HG02943 (cell line): ENCODE measurements around the gene AOPEP.

Source experiments
- ATAC-seq: cut with Tn5 transposase; IDR thresholded peaks from one replicate; pipeline ENCODE4 v1.9.1; 2021; ENCODE audit warnings: mild to moderate bottlenecking, low read depth, moderate library complexity; ENCODE audit not compliant: unreplicated experiment

Gene AOPEP

GRCh38 chr9:94974154-94974879 lies 247.8 kb downstream of the AOPEP start:
- ATAC-seq: no peak

- ATAC-seq: no peak
Measured at GRCh38 chr9:94975480-94975879, 249.0 kb downstream of the AOPEP start.

- no peak for ATAC-seq
Measured at GRCh38 chr9:94976077-94976476, 249.6 kb downstream of the AOPEP start.

GRCh38 chr9:94977416-94977815 lies 250.9 kb downstream of the AOPEP start:
- ATAC-seq: no peak

- no peak for ATAC-seq
Measured at GRCh38 chr9:94979904-94980507, 253.5 kb downstream of the AOPEP start.

GRCh38 chr9:94980947-94981722 lies 254.6 kb downstream of the AOPEP start:
- no peak for ATAC-seq

- no peak for ATAC-seq
Measured at GRCh38 chr9:94981723-94982090, 255.2 kb downstream of the AOPEP start.

- ATAC-seq: no peak
Measured at GRCh38 chr9:94982211-94982610, 255.7 kb downstream of the AOPEP start.

- ATAC-seq: no peak
Measured at GRCh38 chr9:94983552-94983951, 257.1 kb downstream of the AOPEP start.

- ATAC-seq: no peak
Measured at GRCh38 chr9:94984891-94985476, 258.5 kb downstream of the AOPEP start.

GRCh38 chr9:94985649-94986048 lies 259.1 kb downstream of the AOPEP start:
- no peak for ATAC-seq

- no peak for ATAC-seq
Measured at GRCh38 chr9:94987731-94988130, 261.2 kb downstream of the AOPEP start.

GRCh38 chr9:94990897-94991561 lies 264.5 kb downstream of the AOPEP start:
- no peak for ATAC-seq

GRCh38 chr9:94991961-94992907 lies 265.7 kb downstream of the AOPEP start:
- no peak for ATAC-seq

- ATAC-seq: no peak
Measured at GRCh38 chr9:94993160-94993820, 266.8 kb downstream of the AOPEP start.

- no peak for ATAC-seq
Measured at GRCh38 chr9:94993821-94994165, 267.3 kb downstream of the AOPEP start.

- no peak for ATAC-seq
Measured at GRCh38 chr9:94995048-94995693, 268.7 kb downstream of the AOPEP start.

GRCh38 chr9:94996641-94997040 lies 270.1 kb downstream of the AOPEP start:
- no peak for ATAC-seq

- ATAC-seq: no peak
Measured at GRCh38 chr9:94997727-94998126, 271.2 kb downstream of the AOPEP start.
